ENCODE data around the gene CAMK1D. TPM values are rescaled to one million over a fixed set of nuclear protein-coding genes. Genes with fewer than 3 reads are reported as not detected.
"Not testable (repeated sequence)": the region's sequence is repeated elsewhere in the genome, so short reads cannot be mapped to it uniquely, and the experiment has no call there.

Gene CAMK1D
- polyA plus RNA-seq, 1 of the 3 experiments (the other 2 are of a cell fraction): 4.1 TPM

- H3K79me2 ChIP-seq (ENCODE audit: insufficient read depth); H3K9ac ChIP-seq; H3K4me3 ChIP-seq (ENCODE audit: low read depth in 2 of 2, low read length in 1 of 2); H3K36me3 ChIP-seq (replicated peaks in 1 of 2; ENCODE audit: control insufficient read depth in 1 of 2, insufficient read depth in 2 of 2, low read length in 1 of 2); H4K20me1 ChIP-seq (ENCODE audit: insufficient read depth); H3K27me3 ChIP-seq (ENCODE audit: insufficient read depth); H3F3A ChIP-seq (replicated peaks; ENCODE audit: insufficient read depth); H3K9me3 ChIP-seq; CTCF ChIA-PET; H3K9me2 ChIP-seq; DNase-seq; H3K4me1 ChIP-seq (ENCODE audit: control insufficient read depth in 1 of 2, insufficient read depth in 2 of 2, low read depth in 1 of 2, low read length in 1 of 2); H3K4me2 ChIP-seq; H2AFZ ChIP-seq (ENCODE audit: low read depth); H3K27ac ChIP-seq (ENCODE audit: low read depth in 2 of 2, low read length in 1 of 2): not testable (repeated sequence)
- POLR2A ChIA-PET: interaction anchor here (0.6 kb wide), 1 partner anchor 10 kb away, joined by 4 read pairs; no protein-coding TSS in a partner anchor
- WGBS (ENCODE audit: low lambda C conversion rate): 81% methylated on average over 7 of the region's 7 CpGs
Observed at GRCh38 chr10:12354696-12355095, 5.3 kb downstream of the CAMK1D start.

GRCh38 chr10:12355384-12355783 is 6.0 kb downstream of the CAMK1D start:
- Histone ChIP-seq H3K36me3 (replicated peaks in 1 of 2; ENCODE audit: control insufficient read depth in 1 of 2, insufficient read depth in 2 of 2, low read length in 1 of 2) (no peaks in the 10 kb centered on the region), H3K27me3 (ENCODE audit: insufficient read depth) (no peaks in the 10 kb centered on the region), H2AFZ (ENCODE audit: low read depth) (no peak overlapping the region), H3K79me2 (ENCODE audit: insufficient read depth) (no peaks in the 10 kb centered on the region), H3K27ac (ENCODE audit: low read depth in 2 of 2, low read length in 1 of 2) (no peak overlapping the region), H3F3A (replicated peaks; ENCODE audit: insufficient read depth) (no peaks in the 10 kb centered on the region), H3K9me3 (no peaks in the 10 kb centered on the region), H3K4me2 (no peak overlapping the region), H3K9me2 (no peaks in the 10 kb centered on the region), H3K4me3 (ENCODE audit: low read depth in 2 of 2, low read length in 1 of 2) (no peak overlapping the region), H3K4me1 (ENCODE audit: control insufficient read depth in 1 of 2, insufficient read depth in 2 of 2, low read depth in 1 of 2, low read length in 1 of 2) (peaks cover 0 to 6% of the 10 kb centered on the region in 2 experiments; a peak in 2 of 4 replicates), H3K9ac (no peak overlapping the region), H4K20me1 (ENCODE audit: insufficient read depth) (0 out of 2 replicates have a peak, but pooled peaks cover 3% of the 10 kb centered on the region)
- ChIA-PET POLR2A (interaction anchor here (0.6 kb wide), 1 partner anchor 9 kb away, joined by 4 read pairs; no protein-coding TSS in a partner anchor), CTCF (no interaction called here)
- no peak for DNase-seq
- 93% methylated on average over 12 of the region's 12 CpGs for WGBS (ENCODE audit: low lambda C conversion rate)
- no peak for TF ChIP-seq FOSL2 (IDR thresholded peaks at IDR 0.05; ENCODE audit: borderline replicate concordance, low read depth)
- no peak for TF ChIP-seq IRF3 (IDR thresholded peaks at IDR 0.05; ENCODE audit: low read depth, low read length)
- TF ChIP-seq RXRA (IDR thresholded peaks at IDR 0.05; ENCODE audit: borderline replicate concordance, low read depth): no peak
- no peak for TF ChIP-seq PBX3 (IDR thresholded peaks at IDR 0.05)
- no peak for TF ChIP-seq RFX5 (IDR thresholded peaks at IDR 0.05; ENCODE audit: low read length)
- TF ChIP-seq EP300 (IDR thresholded peaks at IDR 0.05; ENCODE audit: borderline replicate concordance in 1 of 2, low read depth in 1 of 2, low read length in 1 of 2): no peak
- TF ChIP-seq GATA2 (CRISPR knock-in tag; IDR thresholded peaks at IDR 0.05): no peak
- no peak for TF ChIP-seq REST (IDR thresholded peaks at IDR 0.05; ENCODE audit: low read depth, low read length)
- TF ChIP-seq EZH2phosphoT487 (IDR thresholded peaks at IDR 0.05; ENCODE audit: borderline replicate concordance, low read depth): no peak
- TF ChIP-seq MEF2A (IDR thresholded peaks at IDR 0.05; ENCODE audit: borderline replicate concordance, low read depth): no peak
- no peak for TF ChIP-seq TAF1 (IDR thresholded peaks at IDR 0.05; ENCODE audit: borderline replicate concordance, low read depth, low read length)
- no peak for TF ChIP-seq TEAD4 (IDR thresholded peaks at IDR 0.05; ENCODE audit: borderline replicate concordance, insufficient read depth)
- TF ChIP-seq SIN3A (IDR thresholded peaks at IDR 0.05; ENCODE audit: borderline replicate concordance, low read depth, low read length): no peak
- no peak for TF ChIP-seq CTCF (IDR thresholded peaks at IDR 0.05)
- no peak for TF ChIP-seq NFIC (IDR thresholded peaks at IDR 0.05; ENCODE audit: borderline replicate concordance)
- TF ChIP-seq FOXM1 (IDR thresholded peaks at IDR 0.05; ENCODE audit: low read depth): no peak

Measured in SK-N-SH (cell line).